GM19351 (cell line): Measurements from ENCODE around the gene LNX1.

ENCODE experiments used
- ATAC-seq: cut with Tn5 transposase; IDR thresholded peaks from one replicate; pipeline ENCODE4 v1.9.1; 2021; ENCODE audit warnings: mild to moderate bottlenecking, moderate library complexity; ENCODE audit not compliant: unreplicated experiment

Gene LNX1

DNA sequence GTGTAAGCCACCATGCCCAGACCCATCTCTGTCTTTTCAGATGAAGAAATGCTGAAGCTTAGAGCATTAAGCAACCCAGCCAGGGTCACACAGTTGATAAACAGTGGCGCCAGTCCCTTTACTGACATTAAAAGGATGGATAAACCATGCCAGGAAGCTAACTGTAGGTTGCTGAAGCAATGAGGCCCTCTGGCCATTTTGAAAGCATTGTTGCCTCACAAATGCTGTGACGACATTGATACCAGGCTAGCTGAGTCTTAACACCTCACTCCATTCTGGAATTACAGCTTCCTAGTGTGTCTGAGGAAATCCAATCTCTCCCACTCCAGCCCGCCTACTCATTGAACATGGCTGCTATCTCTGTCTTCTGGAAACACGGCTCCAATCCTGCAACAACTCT, 89.7 kb downstream of the LNX1 start:
- no peak for ATAC-seq

- no peak for ATAC-seq
These were observed 90.7 kb downstream of the LNX1 start for GRCh38 chr4:53500546-53500945.

DNA sequence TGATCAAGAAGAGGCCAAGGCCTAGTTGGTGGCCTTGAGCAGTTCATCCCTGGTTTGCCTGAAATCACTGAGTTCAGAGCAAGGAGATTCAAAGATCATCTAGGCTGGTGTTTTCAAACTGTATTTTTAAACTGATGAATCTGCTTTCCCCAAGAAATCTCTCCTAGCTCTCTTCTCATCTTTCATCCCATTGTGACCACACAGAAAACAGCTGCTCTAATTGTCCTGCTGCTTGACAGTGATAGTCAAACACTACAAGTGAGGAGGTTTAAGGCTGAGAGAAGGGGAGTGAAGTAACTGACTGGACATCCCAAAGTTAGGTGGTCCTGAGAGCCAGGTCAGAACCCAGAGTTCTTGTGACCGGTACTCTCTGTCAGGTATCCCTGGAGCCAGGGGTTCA, 91.5 kb downstream of the LNX1 start:
- ATAC-seq = no peak

DNA sequence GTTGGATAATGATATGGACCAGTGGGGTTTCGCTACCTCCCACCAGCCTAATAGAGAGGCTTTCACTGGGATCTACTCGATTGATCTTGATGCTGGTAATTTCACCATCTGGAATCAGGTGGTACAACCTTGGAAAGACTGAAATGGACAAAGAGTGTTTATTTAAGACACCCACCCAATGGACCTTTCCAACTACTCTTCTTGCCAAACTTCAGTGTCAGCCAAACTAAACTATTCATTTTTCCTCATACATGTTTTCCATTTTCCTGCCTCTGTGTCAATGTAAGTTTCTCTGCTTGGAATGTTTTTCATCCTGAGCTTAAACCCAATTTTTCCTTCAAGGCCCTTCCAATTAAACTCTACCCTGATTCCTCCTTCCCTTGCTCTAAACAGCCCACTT, 92.6 kb downstream of the LNX1 start:
- ATAC-seq = no peak

- ATAC-seq = no peak
These were observed 93.6 kb downstream of the LNX1 start for GRCh38 chr4:53497487-53498244.

GRCh38 chr4:53494851-53495250, 96.4 kb downstream of the LNX1 start:
- no peak for ATAC-seq

- peak; percentile 61 for ATAC-seq
These were observed 100.2 kb downstream of the LNX1 start for GRCh38 chr4:53490965-53491622.

DNA sequence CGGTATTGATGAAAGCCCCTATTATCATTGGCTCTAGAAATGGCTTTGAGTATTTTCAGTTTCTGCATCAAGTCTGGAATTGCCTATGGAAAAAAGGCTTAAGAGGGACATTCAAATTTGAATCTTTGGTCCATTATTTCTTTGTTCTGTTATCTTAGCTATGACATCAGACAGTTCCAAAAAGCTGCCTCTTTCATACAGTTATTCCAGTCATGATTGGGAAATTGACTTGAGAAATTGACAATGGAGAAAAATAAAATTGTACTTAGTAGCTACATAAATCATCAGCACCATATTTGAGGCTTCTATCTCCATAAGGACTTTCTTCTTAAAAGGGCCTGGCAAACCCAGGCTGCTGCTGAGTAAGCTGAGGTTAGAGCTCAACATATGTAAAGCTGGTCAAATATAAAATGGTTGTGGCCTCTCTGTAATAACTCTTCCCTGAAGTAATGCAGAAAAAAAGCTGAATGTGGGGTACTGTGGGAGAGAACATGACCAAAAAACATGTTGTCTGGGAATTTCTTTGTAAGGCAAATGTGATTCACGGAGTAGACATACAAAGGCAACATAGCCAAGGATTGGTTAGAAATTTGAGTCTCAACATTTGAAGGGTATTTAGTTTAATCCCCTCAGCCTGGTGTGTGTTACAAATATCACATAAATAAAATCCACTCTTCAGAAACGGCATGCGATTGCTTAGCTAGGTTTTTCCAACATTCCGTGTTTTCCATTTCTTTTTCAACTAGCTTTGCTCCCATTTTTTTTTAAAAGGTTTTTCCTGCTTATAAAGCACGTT, 100.9 kb downstream of the LNX1 start:
- ATAC-seq = no peak

DNA sequence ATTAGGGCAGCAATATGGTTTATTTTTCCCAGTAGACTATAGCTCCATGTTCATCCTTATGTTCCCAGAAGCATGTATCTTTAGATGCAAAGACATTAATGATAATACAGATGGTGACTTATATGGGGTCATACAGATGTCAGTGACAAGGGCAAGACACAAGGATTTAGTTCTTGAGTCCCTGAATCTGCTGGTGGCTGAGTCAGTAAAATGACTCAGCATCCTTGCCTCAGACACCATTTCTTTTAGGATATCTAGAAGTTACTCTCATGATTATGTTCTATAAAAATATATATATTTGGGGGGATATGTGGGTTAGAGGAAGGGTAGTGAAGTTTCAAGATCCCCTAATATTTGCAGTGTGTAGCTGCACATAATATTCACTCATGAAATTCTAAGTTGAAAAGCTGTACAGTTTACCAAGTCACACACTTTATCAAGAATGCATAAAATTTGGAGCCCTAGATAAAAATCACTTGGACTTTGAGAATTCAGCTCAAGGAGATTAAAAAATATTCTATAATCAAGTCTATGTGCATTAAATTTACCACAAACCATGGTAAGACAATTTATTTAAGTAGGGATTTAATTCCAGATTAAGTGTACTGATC, 101.9 kb downstream of the LNX1 start:
- no peak for ATAC-seq

GRCh38 chr4:53487766-53488165, 103.5 kb downstream of the LNX1 start:
- no peak for ATAC-seq

GRCh38 chr4:53485658-53486040, 105.6 kb downstream of the LNX1 start:
- no peak for ATAC-seq

DNA sequence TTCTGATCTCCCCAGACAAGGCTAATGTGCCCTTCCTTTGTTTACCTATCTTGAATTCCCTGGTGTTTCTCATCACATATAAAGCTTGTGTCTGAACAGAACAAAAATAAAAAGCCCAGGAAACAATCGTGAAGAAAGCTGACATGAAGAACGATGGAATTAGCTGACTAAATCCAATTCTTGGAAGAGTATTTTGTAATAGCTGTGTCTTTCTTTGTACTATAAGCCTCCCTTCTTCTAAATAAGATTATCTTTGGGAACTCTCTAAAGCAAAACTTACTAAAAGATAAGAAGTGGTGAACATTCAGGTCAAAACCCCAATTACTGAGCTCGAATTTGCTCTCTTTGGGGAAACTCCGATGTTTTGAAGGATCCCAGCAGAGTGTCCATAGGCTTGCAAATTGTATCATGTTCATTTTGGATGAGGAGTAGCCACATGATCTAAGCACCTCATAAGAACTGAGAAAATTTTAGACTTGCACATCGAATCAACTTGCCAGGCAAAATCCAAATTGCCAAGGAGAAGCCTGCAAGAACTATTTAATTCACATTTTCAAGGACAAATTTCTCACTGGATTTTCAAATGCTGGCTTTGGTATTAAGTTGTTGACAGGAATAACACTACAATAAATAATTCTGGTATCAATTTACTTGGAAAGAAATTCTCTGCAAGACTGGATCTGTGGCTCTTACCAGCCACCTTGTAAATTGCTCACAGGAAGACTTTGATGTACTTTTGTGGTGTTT, 106.2 kb downstream of the LNX1 start:
- ATAC-seq = no peak

DNA sequence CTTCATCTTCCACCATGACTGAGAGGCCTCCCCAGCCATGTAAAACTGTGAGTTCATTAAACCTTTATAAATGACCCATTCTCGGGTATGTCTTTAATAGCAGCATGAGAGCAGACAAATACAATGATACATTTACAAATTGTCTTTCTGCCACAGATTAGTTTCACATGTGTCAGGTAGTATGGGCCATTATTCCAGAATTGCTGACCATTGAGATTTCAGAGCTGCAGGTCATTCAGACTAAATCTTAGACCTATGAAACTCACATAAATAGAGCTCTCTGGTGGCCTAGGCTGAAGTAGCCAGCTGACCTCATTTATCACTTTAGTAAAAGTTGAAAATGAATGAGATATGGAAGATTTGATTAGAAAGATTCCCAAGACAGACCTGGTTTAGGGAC, 108.0 kb downstream of the LNX1 start:
- no peak for ATAC-seq

DNA sequence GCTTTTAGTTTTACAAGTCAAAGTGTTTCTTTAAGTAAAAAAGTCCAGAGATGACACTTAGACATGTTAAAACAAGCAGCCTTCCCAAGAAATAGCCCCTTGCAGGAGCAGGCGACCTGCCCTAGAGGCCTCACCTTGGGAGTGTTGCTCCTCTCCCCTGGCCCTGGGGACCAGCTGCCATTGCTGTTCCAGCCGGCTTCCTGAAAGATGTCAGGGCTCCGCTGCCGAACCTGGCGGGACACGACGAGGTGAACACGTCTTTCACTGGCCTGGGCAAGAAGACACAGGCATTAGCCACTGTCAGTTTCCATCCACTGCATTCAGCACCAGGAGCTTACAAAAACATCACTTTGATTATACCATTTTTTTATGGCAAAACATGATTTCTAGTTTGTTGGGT, 109.7 kb downstream of the LNX1 start:
- no peak for ATAC-seq

- no peak for ATAC-seq
These were observed 110.4 kb downstream of the LNX1 start for GRCh38 chr4:53480909-53481308.

- ATAC-seq = no peak
These were observed 111.4 kb downstream of the LNX1 start for GRCh38 chr4:53479736-53480525.

GRCh38 chr4:53478671-53479456, 112.4 kb downstream of the LNX1 start:
- ATAC-seq = no peak

DNA sequence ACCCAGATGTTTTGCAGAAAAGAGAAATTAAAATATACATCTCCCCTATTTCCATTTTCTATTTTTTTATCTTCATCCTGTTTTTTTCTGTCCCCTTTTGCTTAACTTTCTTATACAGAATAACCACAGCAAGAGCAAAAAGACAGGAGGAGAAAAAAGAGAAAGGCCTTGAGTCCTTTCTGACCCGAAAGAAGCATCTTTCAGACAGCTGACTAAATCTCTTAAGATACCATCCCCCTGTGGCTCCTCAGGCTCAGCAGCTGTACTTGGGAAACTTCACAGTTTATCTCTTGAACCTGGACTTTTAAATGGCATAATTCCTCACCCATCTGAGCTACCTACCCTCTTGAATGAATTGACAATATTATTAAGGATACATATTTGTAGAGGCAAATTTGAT, 113.7 kb downstream of the LNX1 start:
- no peak for ATAC-seq

DNA sequence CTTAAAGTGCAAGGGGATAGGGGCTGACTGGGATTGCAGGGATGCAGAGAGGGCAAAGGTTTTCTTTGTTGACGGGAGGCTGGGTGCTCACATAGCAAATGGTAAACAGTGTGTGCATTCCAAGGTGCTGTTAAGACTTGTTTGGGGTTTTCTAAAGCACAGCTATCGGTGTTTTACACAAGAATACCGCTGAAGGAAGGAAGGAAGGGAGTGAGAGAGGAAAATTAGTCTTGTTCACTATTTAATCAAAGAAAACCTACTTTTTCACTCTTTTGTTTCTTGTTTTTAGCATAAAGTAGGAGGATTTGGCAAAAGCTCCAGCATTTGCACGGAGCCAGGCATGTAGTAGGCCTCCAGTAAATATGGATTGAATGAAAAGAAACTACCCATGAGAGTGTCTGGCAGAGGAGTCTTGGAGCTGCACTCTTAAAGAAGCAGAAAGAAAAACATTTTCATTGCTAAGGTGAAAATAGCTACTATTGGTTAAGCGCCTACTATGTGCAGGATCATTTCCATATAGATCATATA, 114.2 kb downstream of the LNX1 start:
- ATAC-seq = no peak
